GM15510 (cell line): ENCODE results near the gene C16orf89.

ENCODE experiments used
- POLR2A ChIP-seq: IDR thresholded peaks from 3 replicates; pipeline ENCODE4 v1.6.1; 2011; ENCODE audit warnings: borderline replicate concordance; ENCODE audit not compliant: insufficient read length; ENCODE audit errors: extremely low read depth

C16orf89 gene

DNA sequence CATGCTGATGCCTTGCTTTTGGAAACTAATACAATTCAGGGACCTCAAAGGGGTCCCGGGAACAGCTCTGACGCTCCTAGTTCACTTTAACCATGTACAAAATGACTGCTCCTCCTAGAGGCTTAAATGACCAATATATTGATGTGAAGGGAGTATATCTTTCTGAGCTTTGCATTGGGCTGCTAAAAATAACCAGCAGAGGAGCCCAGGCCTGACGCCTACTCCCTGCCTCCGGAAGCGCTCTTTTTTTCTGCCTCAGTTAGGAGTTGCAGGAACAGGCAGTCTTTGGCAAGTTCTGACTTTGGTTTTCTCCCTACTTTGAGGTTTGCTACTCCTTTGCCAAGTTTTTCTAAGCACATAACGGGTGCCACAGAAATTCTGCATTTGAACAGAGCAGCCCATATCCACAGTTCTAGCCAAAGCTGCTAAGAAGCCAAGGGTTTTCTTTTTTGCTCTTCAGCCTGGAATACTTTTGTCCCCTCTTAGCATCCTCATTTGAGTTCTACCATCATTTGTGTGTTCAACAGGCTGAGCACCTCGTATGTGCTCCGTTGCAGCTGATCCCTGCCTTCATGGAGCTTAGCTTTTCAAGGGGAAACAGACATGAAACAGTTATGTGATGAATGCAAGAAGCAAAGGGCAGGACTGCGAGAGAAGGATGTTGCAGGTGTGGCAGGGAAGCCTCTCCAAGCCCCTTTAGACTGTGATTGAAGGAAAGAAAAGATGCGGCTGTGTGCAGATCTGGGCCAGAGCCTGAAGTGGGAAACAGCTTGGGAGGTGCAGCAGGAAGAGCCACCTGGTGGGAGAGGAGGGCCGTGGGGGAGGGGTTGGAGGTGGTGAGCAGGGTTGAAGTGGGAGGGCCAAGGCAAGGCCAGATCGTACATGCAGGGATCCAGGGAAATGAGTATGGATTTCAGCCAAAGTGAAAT is 29.3 kb downstream of the C16orf89 start:
- no peak for TF ChIP-seq POLR2A

DNA sequence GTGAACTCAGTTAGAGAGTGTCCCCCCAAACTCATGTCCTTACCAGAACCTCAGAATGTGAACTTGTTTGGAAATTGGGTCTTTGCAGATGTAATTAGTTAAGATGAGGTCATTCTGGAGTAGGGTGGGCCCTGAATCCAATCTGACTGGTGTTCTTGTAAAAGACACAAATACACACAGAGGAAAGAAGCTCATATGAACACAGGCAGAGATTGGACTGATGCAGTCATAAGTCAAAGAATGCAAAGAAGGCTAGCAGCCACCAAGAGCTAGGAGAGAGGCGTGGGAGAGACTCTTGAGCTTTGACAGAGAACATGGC is 29.9 kb downstream of the C16orf89 start:
- no peak for TF ChIP-seq POLR2A

DNA sequence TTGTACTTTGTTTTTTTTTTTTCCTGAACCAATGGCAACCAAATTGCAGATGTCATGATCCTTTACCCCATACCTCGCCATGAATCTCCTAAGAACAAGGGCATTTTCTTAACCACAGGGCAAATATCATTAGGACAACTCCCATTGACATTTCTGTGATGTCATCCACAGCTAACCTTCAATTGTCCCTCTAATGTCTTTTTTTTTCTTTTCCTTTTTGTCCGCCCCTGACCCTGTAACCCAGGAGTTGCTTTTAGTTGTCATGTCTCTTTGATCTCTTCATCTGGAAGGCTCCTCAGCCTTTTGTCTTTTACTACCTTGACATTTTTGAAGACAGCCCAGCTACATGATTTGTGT is 31.6 kb downstream of the C16orf89 start:
- no peak for TF ChIP-seq POLR2A

DNA sequence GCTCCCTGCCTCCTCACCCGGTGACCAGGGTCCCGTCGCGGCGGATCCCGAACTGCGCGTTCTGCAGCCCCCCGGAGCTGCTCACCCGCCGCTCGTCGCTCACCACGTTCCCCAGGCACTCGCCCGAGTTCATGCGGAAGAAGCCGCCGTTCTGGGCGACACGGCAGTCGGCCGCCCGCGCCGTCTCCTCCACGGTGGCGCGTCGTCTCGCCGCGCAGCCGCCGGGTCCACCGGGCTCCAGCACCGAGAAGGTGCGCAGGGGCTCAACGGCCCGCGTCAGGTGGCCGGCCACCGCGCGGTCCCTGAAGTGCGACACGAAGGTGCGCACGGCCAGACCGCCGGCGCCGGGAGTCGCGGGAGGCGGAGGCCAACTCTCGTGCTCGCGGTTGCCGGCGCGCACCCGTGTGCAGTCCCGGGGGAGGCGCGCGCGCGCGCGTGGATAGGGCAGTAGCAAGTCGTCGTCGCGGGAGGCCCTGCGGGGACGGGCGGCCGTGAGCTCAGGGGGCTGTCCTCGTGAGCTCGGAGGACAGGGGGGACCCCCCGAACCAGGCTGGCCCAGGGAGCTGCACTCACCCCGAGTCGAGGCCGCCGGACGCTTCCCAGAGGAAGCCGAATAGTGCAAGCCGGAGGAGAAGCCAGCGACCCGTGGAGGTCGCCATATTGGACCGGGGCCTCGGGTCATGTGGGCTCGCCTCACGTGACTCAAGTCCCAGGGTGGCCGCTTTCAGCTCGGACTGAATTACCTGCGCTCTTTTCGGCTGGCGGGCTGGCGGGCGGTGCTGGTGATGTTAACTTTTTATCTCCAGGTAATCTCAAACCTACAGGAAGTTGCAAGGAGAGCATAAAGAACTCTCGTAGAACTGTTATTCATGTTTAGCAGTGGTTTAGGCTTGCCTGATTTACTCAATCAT is 32.2 kb downstream of the C16orf89 start, which contains the start of gene NAGPA:
Gene NAGPA (minus strand): TSS at position 680 of the 911 bp plus-strand sequence. CDS start 21 bp downstream, at position 659.
- TF ChIP-seq POLR2A = peak; percentile 58

DNA sequence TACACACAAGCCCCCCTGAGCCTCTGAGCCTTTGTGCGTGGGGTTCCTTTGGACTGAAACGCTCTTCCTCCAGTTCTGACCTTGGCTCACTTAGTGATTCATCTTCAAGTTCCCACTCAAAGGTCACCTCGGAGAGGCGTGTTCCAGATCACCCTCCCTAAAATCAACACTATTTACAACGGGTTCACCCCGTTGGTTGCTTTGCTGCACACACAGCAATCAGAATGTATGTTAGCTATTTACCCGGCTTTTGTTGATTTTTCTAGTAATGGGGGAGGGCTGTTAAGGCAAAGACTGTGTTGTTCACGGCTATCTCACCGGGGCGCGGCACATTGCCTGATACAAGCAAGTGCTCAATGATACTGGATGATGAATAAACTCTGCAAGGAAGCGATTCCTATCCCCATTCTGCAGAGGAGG is 33.0 kb downstream of the C16orf89 start:
- TF ChIP-seq POLR2A = no peak

DNA sequence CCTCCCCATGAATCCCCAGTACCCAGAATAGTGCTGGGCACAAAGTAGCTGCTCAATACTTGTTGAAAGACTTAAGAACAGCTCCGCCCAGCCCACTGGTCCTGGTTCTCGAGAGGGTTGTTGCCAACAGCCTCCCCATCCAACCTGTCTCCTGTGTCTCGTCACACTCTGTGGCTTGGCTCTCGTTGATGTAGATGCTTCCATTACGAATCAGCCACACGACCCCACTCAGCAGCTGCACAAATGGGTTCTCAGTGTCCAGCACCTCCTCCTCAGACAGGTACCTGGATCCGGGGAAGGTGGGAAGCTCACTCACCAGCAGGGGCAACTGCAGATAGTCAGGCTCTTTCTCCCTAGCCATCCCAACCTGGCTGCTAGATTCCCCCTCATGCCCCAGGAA is 34.2 kb downstream of the C16orf89 start:
- TF ChIP-seq POLR2A = no peak

DNA sequence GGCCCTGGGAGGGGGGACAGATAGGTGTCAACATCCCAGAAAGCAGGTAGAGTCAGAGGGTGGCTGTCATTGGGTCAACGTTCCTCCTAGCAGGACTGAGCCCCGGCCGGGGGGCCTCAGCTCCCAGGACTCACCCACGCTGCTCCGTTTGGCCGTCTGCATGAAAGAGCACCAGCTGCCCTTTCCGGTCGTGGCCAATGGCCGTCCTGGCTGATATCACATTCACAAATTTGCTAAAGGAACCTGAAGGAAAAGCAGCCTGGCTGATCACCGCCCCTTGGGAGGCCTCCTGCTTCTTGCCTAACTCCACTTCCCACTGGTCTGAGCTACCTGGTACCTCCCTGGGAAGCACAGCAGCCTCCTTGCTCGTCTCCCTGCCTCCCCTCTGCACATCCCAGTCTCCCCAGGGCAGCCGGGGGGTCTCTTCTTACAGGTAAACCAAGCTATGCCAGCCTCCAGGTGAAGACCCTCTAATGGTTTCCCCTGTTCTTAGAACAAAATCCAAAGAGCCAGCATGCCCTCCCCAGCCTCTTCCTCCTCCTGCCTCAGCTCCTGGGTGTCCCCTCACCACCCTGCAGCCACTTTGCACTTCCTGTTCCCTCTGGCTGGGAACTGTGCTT is 35.4 kb downstream of the C16orf89 start:
- TF ChIP-seq POLR2A = no peak

DNA sequence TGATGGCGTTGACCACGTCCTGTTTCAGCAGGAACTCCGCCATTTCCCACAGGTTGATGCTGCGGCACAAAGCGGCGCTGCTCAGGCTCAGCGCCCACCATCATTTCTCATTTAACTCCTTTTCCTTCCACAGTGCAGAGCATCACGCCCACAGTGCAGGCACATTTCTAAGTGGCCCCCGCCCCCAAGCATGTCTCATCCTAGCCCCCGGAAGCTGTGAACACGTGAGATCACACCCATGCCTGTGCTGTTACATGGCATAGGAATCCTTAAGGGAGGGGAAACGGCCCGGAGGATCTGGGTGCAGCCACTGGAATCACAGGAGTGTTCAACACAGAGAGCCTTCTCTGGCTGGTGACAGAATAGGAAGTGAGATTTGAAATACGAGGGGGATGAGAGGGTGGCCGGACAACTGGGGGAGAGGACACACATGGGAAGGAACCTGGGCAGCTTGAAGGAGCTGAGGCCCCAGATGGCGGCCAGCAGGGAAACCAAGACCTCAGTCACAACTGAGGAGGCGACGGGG is 36.7 kb downstream of the C16orf89 start:
- no peak for TF ChIP-seq POLR2A

DNA sequence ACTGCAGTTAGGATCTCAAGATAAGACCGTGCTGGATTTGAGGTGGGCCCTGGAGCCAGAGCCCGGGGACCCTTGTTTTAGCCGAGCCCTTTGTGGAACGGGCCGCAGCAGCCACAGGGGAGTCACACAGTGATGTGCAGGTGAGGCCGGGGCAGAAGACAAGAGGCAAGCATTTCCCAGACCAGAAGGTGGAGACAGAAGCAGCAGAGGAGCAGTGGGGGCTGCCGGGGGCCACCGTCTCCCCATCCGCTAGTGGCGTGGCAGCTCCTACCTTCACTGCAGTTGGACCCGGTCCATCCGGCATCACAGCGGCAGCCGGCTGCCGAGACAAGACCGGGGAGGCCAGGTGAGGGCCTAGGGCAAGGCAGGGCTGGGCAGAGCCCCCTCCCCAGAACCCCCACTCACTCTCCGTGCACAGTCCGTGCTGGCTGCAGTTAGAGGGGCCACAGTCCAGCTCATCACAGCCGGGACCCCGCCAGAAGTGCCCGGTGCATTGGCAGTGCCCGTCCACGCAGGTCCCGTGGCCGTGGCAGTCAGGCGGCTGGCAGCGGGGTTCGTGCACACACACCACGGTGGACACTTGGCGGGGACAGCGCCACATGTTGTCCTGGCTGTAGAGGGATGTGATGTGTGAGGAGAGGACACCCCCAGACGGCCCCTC is 38.1 kb downstream of the C16orf89 start:
- TF ChIP-seq POLR2A = no peak

DNA sequence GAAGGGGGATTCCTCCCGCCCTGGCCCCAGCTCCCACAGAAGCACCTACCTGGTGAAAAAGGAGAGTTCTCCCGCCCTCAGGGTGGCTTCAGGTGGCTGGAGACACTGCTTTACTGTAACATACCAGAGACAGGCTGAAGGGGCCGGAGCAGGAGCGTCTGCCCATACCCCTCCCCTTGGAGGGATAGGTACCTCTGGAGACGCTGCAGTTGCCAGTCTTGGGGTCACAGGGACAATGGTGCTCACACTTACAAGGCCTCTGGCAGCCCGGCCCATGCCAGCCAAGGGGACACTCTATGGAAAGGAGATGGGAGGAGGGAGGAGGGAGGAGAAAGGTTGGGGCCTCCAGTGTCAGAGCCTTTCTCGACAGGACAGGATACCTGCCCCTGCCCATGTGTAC is 38.7 kb downstream of the C16orf89 start:
- no peak for TF ChIP-seq POLR2A

DNA sequence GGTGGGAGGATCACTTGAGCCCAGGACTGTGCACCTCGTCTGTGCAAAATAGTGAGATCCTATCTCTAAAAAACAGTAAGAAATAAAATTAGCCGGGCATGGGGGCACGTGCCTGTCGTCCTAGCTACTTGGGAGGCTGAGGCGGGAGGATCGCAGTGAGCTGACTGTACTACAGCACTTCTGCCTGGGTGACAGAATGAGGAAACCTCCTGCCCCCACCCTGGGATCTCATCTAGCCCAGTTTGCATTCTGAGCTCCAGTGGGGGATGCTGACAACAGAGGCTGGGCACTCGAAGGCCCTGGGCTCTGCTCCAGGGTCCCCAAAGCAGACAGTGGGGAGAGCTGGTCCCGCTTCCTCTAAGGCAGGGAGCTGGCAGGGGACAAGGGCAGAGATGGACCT is 39.1 kb downstream of the C16orf89 start:
- no peak for TF ChIP-seq POLR2A

DNA sequence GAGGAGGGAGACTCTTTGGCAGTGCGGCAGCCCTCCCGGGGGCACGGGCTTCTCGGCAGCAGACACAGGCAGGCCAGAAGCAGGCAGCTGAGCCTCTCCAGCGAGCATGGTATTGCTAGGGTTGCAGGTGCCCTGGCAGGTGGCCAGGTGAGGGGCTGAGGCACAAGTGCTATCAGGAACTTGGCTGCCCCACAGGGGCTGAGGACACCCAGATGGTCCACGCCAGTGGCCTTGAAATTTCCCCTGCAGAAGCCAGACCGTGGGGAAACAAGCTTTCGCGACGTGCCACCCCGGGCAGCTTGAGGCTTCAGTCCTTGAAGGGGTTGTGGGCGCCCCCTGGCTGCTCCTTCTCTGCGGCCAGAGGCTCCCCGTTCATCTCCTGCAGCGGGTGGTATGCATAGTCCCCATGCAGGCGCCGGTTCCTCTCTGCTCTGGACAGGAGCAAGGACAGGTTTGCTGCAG is 40.6 kb downstream of the C16orf89 start:
- TF ChIP-seq POLR2A = no peak

DNA sequence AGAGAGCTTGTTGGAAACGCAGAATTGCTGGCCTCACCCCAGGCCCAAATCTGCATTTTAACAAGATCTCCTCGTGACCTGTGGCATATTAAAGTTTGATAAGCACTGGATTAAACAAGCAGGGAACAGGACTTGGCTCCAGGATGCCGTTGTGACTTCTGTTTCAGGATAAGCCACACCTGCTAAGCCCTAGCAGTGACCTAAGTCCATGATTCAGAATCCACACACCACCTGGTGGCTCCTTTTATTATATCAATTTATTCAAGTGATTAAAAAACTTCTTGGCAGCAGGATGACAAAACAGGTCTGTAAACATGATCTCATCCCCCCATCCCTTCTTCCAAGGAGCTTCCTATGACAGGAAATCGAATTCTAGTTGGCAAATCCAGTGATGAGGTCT is 41.1 kb downstream of the C16orf89 start:
- TF ChIP-seq POLR2A = no peak

DNA sequence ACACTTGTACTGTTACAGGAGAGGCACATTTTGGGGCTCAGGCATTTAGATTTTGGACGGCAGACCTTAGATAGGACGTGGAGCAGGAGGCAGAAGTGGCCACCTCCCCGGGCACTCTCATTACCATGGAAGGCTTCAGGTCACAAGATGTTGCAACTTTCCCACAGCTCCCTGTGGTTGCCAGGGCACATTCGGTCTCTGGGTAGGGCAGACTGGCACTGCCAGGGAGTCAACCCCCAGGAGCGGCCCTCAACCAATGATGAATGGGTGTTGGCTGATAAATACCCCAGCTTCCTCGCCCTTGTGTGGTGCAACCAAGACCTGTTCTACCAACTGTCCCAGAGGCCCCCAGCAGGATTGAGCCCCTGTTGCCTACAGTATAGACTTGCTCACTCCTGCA is 43.2 kb downstream of the C16orf89 start:
- TF ChIP-seq POLR2A = no peak
